ENCODE results near the gene ATP8A1. TPM values are rescaled to one million over a fixed set of nuclear protein-coding genes. Genes with fewer than 3 reads are reported as not detected.

Gene ATP8A1
- 0.77 and 2.2 TPM in 2 replicates for total RNA-seq

GRCh38 chr4:42656944-42657792 lies at the start of gene ATP8A1:
TSS of gene ATP8A1 (minus strand) at chr4:42657105. CDS start at chr4:42656873, 232 bp downstream.

GRCh38 chr4:42396752-42397634 lies 259.9 kb downstream of the ATP8A1 start, which contains the start of gene SHISA3:
TSS of gene SHISA3 (plus strand) at chr4:42397488. CDS start at chr4:42398057, 569 bp downstream.

Other genes starting within 250 kb of the ATP8A1 start
- not detected in 2 replicates for gene GRXCR1, start 235.6 kb upstream of the ATP8A1 start, total RNA-seq